ENCODE results near the gene MRPL45. TPM values are rescaled to one million over a fixed set of nuclear protein-coding genes. Genes with fewer than 3 reads are reported as not detected.
A peak's percentile ranks its signal among the peaks of the same experiment; 100 is the strongest.
"Not testable (repeated sequence)": the region's sequence is repeated elsewhere in the genome, so short reads cannot be mapped to it uniquely, and the experiment has no call there.

Gene MRPL45
- 10 to 100 TPM; 22.6 to 24.2 TPM for total RNA-seq
- long read RNA-seq, transcript MRPL45-203 (8 exons, 1,705 nt) = major isoform, 50 of 51 reads
- long read RNA-seq, partial matches to known transcripts = 0 of 51 reads
- long read RNA-seq, other reads (novel, unspliced or antisense) = 0 of 51 reads

- intact Hi-C loops (cut with DNase I) = not testable (repeated sequence)
- ATAC-seq (peak; percentile 99 to 100), DNase-seq (peak; percentile 97)
These were observed at the start of gene MRPL45 for GRCh38 chr17:38296834-38297517. MRPL45 (plus strand) TSS chr17:38297168; CDS start chr17:38297184, 16 bp downstream.

GRCh38 chr17:38253191-38253590 is 43.8 kb upstream of the MRPL45 start:
- DNase-seq; ATAC-seq; intact Hi-C loops (cut with DNase I): not testable (repeated sequence)

GRCh38 chr17:38254357-38254756 is 42.6 kb upstream of the MRPL45 start:
- DNase-seq; ATAC-seq; intact Hi-C loops (cut with DNase I): not testable (repeated sequence)

- intact Hi-C loops (cut with DNase I) = not testable (repeated sequence)
- DNase-seq (peak; percentile 88), ATAC-seq (peak; percentile 94 to 97)
These were observed 39.9 kb upstream of the MRPL45 start for GRCh38 chr17:38257013-38257621.

GRCh38 chr17:38265974-38266506 is 30.9 kb upstream of the MRPL45 start:
- intact Hi-C loops (cut with DNase I) = not testable (repeated sequence)

GRCh38 chr17:38266571-38266970 is 30.4 kb upstream of the MRPL45 start:
- DNase-seq; ATAC-seq; intact Hi-C loops (cut with DNase I): not testable (repeated sequence)

More at GRCh38 chr17:38265974-38266506, 30.9 kb upstream of the MRPL45 start:
- ATAC-seq, DNase-seq: not testable (repeated sequence)

- DNase-seq; intact Hi-C loops (cut with DNase I): not testable (repeated sequence)
- peak in 1 of 2 donors; percentile 86 for ATAC-seq
These were observed 28.8 kb upstream of the MRPL45 start for GRCh38 chr17:38268138-38268537.

GRCh38 chr17:38269045-38269444 is 27.9 kb upstream of the MRPL45 start:
- DNase-seq; intact Hi-C loops (cut with DNase I): not testable (repeated sequence)
- peak; percentile 44 to 92 for ATAC-seq

GRCh38 chr17:38269552-38269951 is 27.4 kb upstream of the MRPL45 start:
- intact Hi-C loops (cut with DNase I); DNase-seq: not testable (repeated sequence)
- ATAC-seq = peak in 1 of 2 donors; percentile 89

GRCh38 chr17:38285994-38286393 is 11.0 kb upstream of the MRPL45 start:
- intact Hi-C loops (cut with DNase I); ATAC-seq; DNase-seq: not testable (repeated sequence)

- ATAC-seq (peak; percentile 96 to 99), DNase-seq (peak; percentile 27)
- intact Hi-C loops (cut with DNase I) = not testable (repeated sequence)
These were observed 10.4 kb upstream of the MRPL45 start for GRCh38 chr17:38286501-38287091.

- intact Hi-C loops (cut with DNase I); DNase-seq: not testable (repeated sequence)
- peak in 1 of 2 donors; percentile 32 for ATAC-seq
These were observed 8.6 kb upstream of the MRPL45 start for GRCh38 chr17:38288217-38288827.

GRCh38 chr17:38289760-38290159 is 7.2 kb upstream of the MRPL45 start:
- DNase-seq; ATAC-seq; intact Hi-C loops (cut with DNase I): not testable (repeated sequence)

GRCh38 chr17:38295602-38296365 is 1.2 kb upstream of the MRPL45 start:
- DNase-seq; ATAC-seq; intact Hi-C loops (cut with DNase I): not testable (repeated sequence)

GRCh38 chr17:38315497-38315896 is 18.5 kb downstream of the MRPL45 start:
- no peak for DNase-seq
- ATAC-seq = no peak
- intact Hi-C loops (cut with DNase I) = no loop called here

GRCh38 chr17:38317081-38317480 is 20.1 kb downstream of the MRPL45 start:
- DNase-seq (no peak), ATAC-seq (no peak)
- intact Hi-C loops (cut with DNase I) = no loop called here

- intact Hi-C loops (cut with DNase I) = no loop called here
- no peak for DNase-seq
- no peak for ATAC-seq
These were observed 23.5 kb downstream of the MRPL45 start for GRCh38 chr17:38320482-38320881.

- peak; percentile 68 for DNase-seq
- intact Hi-C loops (cut with DNase I) = no loop called here
- peak; percentile 47 to 70 for ATAC-seq
These were observed 25.3 kb downstream of the MRPL45 start for GRCh38 chr17:38322156-38322779.

Data from left cardiac atrium (tissue), 4 donors.